NB4 (cell line): ENCODE data around the gene C4BPA.

Source experiments
- DNase-seq: peaks from one replicate; pipeline ENCODE4 v3.0.0; 2010; ENCODE audit warnings: low read depth
- H3K4me3 ChIP-seq: one replicate; pipeline ENCODE4 v1.5.1; 2011; ENCODE audit warnings: mild to moderate bottlenecking, low read depth, low read length, moderate library complexity
- MYC ChIP-seq: IDR thresholded peaks from 2 replicates; pipeline ENCODE4 v1.6.1; 2011; ENCODE audit warnings: low read depth, low read length
- POLR2A ChIP-seq: IDR thresholded peaks from 2 replicates; pipeline ENCODE4 v1.6.1; 2011; ENCODE audit warnings: mild to moderate bottlenecking; ENCODE audit not compliant: insufficient read length; ENCODE audit errors: extremely low read depth
- TF ChIP-seq, protein P1 (sequence below): IDR thresholded peaks from 2 replicates; pipeline ENCODE4 v1.6.1; 2011; ENCODE audit warnings: low read depth, low read length
- TF ChIP-seq, protein P2 (sequence below): IDR thresholded peaks from one replicate; pipeline ENCODE4 v1.5.1; 2012; ENCODE audit warnings: low read depth, low read length

The C4BPA gene

DNA sequence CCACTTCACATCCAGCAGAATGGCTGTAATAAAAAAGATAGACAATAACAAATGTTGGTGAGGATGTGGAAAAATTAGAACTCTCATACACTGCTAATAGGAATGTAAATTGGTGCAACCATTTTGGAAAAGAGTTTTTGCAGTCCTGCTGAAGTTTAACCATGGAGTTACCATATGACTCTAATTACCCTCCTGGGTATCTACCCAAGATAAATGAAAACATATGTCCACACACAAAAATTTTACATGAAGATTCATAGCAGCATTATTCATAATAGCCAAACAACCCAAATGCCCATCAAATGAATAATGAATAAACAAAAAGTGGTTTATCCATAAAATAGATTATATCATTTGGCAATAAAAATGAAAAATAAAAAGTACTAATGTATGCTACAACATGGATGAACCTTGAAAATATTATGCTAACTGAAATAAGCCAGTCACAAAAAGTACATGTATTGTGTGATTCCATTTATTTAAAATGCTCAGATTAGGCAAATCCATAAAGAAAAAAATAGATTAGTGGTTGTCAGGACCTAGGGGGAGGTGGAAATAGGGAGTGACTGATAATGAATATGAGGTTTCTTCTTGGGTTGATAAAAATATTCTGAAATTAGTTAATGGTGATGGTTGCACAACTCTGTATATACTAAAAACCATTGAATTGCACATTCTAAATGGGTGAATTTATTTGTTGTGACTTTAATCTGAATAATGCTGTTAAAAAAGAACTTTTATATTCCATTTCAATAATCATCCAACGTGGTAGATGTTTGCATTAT, 26.4 kb downstream of the C4BPA start:
- H3K4me3 ChIP-seq: no peak overlapping the region
- DNase-seq: no peak
- TF ChIP-seq POLR2A: no peak
- TF ChIP-seq, protein P1, sequence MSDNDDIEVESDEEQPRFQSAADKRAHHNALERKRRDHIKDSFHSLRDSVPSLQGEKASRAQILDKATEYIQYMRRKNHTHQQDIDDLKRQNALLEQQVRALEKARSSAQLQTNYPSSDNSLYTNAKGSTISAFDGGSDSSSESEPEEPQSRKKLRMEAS: no peak
- no peak for TF ChIP-seq MYC
- TF ChIP-seq, protein P2, sequence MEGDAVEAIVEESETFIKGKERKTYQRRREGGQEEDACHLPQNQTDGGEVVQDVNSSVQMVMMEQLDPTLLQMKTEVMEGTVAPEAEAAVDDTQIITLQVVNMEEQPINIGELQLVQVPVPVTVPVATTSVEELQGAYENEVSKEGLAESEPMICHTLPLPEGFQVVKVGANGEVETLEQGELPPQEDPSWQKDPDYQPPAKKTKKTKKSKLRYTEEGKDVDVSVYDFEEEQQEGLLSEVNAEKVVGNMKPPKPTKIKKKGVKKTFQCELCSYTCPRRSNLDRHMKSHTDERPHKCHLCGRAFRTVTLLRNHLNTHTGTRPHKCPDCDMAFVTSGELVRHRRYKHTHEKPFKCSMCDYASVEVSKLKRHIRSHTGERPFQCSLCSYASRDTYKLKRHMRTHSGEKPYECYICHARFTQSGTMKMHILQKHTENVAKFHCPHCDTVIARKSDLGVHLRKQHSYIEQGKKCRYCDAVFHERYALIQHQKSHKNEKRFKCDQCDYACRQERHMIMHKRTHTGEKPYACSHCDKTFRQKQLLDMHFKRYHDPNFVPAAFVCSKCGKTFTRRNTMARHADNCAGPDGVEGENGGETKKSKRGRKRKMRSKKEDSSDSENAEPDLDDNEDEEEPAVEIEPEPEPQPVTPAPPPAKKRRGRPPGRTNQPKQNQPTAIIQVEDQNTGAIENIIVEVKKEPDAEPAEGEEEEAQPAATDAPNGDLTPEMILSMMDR: no peak

DNA sequence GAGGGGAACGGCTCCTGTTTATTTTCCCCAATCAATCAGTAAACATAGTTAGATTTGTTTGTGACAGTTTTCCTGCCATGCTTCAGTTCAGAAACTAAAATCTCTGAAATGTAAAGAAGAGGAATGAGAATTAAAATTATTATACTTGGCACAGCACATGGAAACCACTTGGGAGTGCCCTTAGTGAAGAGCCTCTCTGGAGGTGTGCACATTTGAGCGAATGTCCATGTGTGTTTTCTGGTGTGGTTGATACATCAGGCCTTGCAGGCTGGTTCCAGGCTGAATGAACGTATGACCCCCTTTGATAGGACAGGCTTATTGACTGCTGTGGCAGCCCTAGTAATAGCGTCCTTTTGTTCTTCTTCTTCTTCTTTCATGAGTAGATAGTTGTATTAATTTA, 27.1 kb downstream of the C4BPA start:
- H3K4me3 ChIP-seq: no peak overlapping the region
- no peak for DNase-seq
- TF ChIP-seq MYC (no peak), POLR2A (no peak)
- TF ChIP-seq, protein P2: no peak
- TF ChIP-seq, protein P1: no peak

- TF ChIP-seq, protein P2: no peak
- DNase-seq: peak; percentile 41
- no peak overlapping the region for H3K4me3 ChIP-seq
Observed at GRCh38 chr1:207134581-207134980, 30.5 kb downstream of the C4BPA start.

DNA sequence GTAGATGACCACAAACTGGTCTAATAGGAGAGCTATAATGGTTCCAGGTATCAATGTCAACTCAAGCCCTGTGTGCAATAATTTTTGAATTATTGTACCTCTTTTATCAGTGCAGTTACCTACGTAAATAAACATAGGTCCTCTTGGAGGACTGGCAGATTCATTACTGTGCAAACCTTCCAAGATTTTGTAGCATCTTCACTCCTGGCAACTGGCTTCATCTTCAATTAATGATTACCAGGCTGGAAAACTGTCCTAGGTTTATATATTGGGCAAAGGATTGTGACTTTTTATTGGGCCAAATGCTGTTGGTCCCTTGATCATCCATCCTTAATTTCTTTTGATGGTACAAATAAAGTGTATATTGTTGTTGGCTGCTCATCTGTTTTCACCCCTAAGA, 35.6 kb downstream of the C4BPA start:
- no peak for TF ChIP-seq MYC
- TF ChIP-seq, protein P1: no peak
- no peak for TF ChIP-seq POLR2A
- TF ChIP-seq, protein P2: no peak
- no peak overlapping the region for H3K4me3 ChIP-seq
- no peak for DNase-seq

DNA sequence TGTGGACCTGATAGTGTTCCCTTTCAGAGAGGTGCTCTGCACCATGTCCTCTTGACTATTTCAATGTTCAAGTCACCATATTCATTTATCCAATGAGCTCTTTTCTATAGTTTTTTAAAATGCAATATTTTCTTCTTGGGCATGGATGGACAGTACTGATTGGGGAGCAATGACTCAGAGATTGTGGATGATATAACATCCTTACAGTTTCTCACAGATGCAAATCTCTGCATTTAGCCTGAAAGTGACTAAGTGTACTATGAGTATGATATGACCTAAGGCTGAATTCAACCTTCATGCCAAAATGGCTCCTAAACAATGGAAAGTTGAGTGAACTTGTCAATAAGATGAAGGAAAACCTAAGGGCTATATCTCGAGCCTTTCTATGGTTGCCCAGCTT, 36.5 kb downstream of the C4BPA start:
- TF ChIP-seq, protein P2: no peak
- TF ChIP-seq MYC: no peak
- TF ChIP-seq POLR2A: no peak
- TF ChIP-seq, protein P1: no peak
- H3K4me3 ChIP-seq: no peak overlapping the region
- DNase-seq: no peak
